ENCODE data around the gene RREB1.
"Not testable (repeated sequence)": the region's sequence is repeated elsewhere in the genome, so short reads cannot be mapped to it uniquely, and the experiment has no call there.

- not testable (repeated sequence) for TF ChIP-seq CTCF, POLR2A (IDR thresholded peaks at IDR 0.05)
These were observed 49.5 kb downstream of the RREB1 start for GRCh38 chr6:7157307-7157706.

All from lower leg skin (tissue), 3 donors.